Measurements from ENCODE around the gene IMMP2L.
A peak's percentile ranks its signal among the peaks of the same experiment; 100 is the strongest.
"Not testable (repeated sequence)": the region's sequence is repeated elsewhere in the genome, so short reads cannot be mapped to it uniquely, and the experiment has no call there.

IMMP2L gene

DNA sequence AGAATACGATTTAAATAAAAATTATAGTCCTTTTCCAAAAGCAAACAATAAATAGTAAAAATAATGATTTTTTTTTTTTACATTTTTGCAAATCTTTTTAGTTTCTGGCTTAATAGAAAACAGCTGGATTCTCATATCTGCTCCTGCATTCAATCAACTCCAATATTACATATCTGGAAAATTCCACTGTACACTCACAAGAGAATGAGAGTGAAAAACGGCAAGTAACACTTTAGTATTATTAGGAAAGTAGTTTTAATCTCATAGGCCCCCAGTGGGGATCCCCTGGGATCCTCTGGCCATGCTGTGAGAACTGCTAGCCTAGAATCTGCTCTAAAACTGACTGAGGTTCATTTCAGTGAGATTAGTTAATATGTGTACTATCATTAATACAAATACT, 599.9 kb downstream of the IMMP2L start:
- no peak for DNase-seq

DNA sequence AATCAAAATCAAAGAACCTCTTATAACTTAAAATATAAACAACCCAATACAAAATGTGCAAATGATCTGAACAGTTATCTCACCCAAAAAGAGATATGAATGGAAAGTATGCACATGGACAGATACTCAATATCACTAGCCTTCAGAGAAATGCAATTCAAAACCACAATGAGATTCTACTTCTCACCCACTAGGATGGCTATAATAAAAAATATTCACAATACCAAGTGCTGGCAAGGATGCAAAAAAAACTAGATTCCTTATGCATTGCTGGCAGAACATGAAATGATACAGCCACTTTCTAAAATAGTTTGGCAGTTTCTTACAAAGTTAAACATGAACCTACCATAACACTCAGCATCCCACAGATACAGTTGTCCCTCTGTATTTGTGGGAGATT, 601.5 kb downstream of the IMMP2L start:
- DNase-seq, result no peak

DNA sequence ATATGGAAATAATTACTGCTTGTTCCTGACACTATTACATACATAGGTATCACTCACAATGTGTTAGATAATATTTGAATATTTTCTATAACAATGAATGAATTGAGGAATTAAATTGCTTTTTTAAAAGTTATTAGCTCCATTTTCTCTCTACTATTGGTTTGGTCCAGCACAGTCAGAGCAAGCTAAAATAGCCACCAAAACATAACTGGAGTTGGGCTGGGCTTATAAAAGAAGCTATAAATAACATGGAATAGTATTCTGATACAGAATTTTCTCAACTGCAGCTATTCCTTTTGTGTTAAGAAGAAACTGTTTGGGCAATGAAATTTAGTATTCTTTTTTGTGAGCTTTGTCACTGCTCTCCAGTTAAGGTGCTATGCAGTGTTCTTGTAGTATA, 614.0 kb downstream of the IMMP2L start:
- DNase-seq, result no peak

GRCh38 chr7:110947408-110947807, 614.9 kb downstream of the IMMP2L start:
- DNase-seq, result no peak

DNA sequence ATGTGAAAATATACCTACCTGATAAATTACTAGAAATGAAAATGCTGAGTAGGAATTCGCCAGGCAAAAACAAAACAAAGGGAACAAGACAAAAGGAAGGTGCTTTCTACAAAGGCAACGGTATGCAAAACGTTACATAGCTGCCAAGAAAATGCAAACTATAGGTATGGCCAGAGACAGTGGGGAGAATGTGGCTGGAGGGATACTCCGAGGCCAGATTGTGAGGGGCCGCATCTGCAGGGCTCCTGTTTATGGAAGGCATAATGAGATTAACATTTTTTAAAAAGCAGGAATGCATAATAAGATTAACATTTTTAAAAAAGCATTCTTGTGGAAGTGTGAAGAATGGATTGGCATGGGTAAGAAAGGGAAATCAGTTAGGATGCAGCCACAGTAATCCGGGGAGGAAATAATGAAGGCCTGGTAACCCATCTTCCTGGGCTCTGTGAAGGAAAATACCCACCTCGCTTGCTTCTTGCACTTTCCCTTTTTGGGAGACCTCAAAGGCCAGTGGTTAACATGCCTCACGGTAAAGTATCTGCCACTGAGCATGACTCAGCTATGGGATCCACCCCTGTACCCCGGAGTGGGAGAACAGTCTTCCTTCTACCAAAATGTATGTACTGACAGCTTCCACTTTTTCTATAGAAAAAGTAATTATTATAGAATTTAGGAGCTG, 617.2 kb downstream of the IMMP2L start:
- DNase-seq, result no peak

DNA sequence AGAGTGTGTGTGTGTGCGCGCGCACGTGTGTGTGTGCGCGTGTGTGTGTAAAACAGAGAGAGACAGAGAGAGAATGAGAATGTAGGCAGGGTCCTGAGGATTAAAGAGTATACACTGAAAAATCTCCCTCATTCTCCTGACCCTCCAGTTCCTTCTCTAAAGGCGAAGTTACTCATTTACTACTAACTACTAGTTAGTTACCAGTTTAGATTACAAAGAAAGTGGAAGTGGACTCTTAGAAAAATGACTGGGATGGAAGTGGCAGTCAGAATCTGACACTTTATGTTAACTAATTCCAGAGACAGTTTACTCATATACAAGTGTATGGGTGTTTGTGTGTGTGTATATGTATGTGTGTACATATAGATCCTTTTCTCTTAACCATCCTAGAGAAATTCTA, 617.8 kb downstream of the IMMP2L start:
- DNase-seq, result no peak

DNA sequence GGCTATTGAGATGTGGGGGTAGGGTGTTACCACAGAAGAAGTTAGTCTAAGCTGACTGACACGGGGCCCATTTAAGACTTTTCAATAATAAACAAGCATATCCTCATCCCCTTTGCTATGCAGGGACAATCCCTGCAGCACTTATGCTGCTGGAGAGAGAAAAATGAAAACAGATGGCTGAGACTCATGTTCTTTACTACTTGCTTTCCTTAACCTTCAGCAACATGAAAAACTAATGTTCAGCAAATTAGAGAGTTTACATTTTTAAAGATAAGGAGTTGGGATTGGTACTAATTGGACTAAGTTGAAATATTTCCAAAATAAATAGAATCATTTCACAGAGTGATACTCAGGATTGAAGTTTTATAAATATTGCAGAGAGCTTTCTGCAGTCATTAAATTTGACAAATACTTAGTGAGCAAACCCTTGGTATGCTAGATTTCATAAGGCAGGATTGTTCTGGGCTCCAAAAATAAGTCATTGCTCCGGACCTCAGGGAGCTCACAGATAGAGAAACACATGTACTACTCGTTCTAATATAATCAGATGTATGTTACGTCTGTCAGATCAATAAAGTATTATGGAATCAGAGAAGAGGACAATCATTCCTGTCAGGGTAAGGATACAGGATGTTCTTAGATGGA, 618.5 kb downstream of the IMMP2L start:
- no peak for DNase-seq

GRCh38 chr7:110941385-110941784, 620.9 kb downstream of the IMMP2L start:
- DNase-seq, result no peak

GRCh38 chr7:110940756-110941155, 621.5 kb downstream of the IMMP2L start:
- no peak for DNase-seq

DNA sequence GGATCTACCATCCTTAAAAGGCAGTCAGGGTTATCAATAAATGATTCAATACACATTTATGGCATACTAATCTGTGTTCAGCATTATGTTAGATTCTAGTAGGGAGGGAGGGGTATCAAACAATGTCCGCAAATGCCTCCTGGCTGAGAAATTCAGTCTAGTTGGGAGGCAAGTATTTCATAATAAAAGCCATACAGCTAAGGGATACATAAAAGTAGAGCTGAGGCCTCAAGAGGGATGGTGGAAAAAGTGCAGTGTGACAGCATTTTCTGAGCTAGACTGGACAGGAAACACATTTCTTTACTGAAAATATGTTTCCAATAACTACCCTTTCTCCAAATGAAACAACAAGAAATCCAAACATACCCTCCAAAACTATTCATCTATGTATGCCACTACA, 624.1 kb downstream of the IMMP2L start:
- DNase-seq, result no peak

DNA sequence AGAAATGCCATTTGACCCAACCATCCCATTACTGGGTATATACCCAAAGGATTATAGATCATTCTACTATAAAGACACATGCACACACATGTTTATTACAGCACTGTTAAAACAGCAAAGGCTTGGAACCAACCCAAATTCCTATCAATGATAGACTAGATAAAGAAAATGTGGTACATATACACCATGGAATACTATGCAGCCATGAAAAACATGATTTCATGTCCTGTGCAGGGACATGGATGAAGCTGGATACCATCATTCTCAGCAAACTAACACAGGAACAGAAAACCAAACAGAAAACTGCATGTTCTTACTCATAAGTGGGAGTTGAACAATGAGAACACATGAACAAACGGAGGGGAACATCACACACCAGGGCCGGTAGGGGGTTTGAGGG, 625.6 kb downstream of the IMMP2L start:
- DNase-seq, result not testable (repeated sequence)

DNA sequence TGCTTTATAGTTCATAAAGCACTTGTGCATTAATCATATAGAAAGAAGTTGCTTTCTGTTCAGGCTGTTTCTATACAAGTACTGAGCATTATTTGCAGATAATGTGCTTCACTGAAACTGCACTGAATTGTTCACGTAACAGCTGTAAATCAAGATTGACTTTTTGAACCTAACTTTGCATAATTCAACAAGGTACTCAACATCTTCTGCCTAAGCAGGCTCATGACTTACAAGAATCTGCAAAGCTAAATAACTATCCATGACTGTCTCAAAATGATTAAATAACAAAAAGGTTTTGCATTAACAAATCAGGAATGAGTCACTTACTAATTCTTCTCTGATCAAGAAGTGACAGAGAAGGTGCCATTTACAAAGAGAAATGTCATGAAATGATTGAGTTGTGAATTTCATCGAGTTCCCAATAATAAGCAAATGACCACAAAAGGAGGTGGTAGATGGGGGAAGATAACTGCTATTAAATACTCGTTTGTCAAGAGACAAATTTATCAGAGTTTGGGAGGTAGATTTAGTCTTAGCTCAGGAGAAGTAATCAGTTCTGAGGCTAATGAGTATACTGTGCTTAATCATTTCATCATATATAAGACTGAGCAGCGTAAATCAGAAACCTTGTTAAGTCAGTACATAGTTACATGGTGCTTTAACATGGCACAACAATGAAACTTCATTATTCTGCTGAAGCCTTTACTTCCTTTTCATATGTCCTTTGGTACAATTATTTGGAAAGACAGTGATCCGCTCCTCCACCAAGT, 632.6 kb downstream of the IMMP2L start:
- peak; percentile 8 for DNase-seq

DNA sequence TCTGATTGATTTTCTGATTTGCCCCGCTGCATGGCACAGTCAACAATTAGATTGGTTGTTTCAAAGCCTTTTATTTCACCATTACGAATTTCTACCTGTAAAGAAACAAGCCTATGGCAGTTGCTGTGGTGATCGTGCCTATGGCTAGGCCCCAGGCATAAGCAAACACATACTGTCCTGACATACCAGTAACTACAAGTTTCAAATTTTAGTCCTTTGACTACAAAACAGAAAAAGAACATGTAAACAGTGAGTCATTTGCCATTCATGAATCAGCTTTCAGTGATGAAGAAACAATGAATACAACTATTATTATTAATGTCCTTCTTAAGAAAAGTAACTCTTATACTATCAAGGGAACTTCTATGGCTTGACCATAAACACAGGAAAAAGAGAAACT, 639.4 kb downstream of the IMMP2L start:
- DNase-seq, result peak; percentile 12

- DNase-seq, result no peak
These were observed 640.6 kb downstream of the IMMP2L start for GRCh38 chr7:110921595-110922151.

GRCh38 chr7:110918949-110919548, 643.2 kb downstream of the IMMP2L start:
- DNase-seq, result peak; percentile 64

- no peak for DNase-seq
These were observed 648.0 kb downstream of the IMMP2L start for GRCh38 chr7:110914263-110914662.

GRCh38 chr7:110911632-110912031, 650.7 kb downstream of the IMMP2L start:
- DNase-seq, result no peak

DNA sequence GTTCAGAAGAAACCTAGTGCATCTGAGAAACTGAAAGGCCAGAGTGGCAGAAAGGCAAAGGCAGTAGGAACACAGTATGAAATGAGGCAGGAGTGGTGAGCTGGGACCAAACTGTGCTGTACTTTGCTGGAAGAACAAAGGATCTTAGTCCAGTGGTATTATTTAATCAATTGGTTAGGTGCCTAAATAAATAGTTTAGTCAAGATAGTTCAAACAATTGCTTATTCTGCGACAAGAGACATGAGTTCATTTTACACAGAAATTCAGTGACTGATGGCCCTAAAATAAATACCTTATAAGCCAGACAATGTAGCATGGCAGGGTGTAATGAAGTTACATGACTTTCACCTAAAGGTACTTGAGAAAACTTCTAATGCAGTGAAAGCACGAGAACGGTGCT, 653.2 kb downstream of the IMMP2L start:
- DNase-seq, result no peak

DNA sequence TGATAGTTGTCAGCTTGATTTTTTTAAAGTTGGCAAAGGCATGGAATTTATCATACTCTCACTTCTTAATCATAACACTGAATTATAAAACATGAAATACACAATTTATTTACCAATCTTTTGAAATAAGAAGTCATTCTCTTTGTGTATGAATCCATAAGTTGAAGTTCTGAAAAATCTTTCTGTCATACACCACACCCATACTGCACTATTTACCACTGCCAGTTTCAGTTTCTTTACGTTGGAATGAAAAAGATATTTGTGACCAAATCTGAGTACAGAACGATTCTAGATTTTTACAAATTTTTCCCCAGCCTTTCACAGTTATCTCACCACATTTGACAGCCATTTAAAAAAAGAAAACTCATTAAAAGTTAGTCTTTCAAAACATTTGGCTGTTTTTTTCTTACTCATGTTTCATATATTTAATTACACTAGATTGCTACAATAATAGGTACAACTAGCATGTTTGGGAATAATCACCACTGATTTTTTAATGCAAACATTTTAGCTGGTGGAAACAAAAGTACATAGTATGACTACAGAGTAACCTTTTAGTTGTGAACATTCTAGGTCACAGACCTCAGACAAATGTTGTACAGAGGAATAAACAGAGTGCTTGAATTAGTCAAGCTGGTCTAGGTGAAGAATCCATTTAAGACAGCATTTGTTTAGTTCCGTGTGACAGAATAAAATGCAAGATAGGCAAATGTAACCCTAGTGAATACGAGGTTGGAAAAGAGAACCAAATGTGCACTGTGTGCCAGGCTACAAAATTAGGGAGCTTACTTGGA, 656.3 kb downstream of the IMMP2L start:
- DNase-seq, result no peak

GRCh38 chr7:110898516-110898915, 663.8 kb downstream of the IMMP2L start:
- DNase-seq, result no peak

GRCh38 chr7:110897538-110897937, 664.8 kb downstream of the IMMP2L start:
- no peak for DNase-seq

- DNase-seq, result no peak
These were observed 668.2 kb downstream of the IMMP2L start for GRCh38 chr7:110894111-110894510.

GRCh38 chr7:110891197-110891596, 671.1 kb downstream of the IMMP2L start:
- DNase-seq, result no peak

All from activated CD4-positive, alpha-beta T cell treated with anti-CD3 and anti-CD28 coated beads, Interleukin-2, amount 50 U/mL, for 16 hours (primary cell).